SKM-1 treated with dmso at 0.1 percent for 144 hours (cell line): ENCODE measurements around the gene FAM53C.
"Not testable (repeated sequence)": the region's sequence is repeated elsewhere in the genome, so short reads cannot be mapped to it uniquely, and the experiment has no call there.

Experiments used
- DNase-seq: peaks from one replicate; lab custom pipeline; 2025; ENCODE audit not compliant: unreplicated experiment; lab: John Stamatoyannopoulos, UW

Gene FAM53C

DNA sequence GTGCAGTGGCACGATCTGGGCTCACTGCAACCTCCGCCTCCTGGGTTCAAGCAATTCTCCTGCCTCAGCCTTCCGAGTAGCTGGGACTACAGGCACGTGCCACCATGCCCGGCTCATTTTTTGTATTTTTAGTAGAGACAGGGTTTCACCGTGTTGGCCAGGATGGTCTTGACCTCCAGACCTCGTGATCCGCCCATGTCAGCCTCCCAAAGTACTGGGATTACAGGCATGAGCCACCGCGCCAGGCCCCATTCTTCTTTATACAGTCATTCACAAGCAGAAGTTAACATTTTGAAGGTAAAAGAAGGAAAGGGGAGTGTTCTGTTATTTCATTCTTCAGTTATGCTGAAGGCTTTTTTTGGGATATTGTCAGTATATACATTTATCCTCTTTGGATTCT, 51.8 kb downstream of the FAM53C start:
- not testable (repeated sequence) for DNase-seq

DNA sequence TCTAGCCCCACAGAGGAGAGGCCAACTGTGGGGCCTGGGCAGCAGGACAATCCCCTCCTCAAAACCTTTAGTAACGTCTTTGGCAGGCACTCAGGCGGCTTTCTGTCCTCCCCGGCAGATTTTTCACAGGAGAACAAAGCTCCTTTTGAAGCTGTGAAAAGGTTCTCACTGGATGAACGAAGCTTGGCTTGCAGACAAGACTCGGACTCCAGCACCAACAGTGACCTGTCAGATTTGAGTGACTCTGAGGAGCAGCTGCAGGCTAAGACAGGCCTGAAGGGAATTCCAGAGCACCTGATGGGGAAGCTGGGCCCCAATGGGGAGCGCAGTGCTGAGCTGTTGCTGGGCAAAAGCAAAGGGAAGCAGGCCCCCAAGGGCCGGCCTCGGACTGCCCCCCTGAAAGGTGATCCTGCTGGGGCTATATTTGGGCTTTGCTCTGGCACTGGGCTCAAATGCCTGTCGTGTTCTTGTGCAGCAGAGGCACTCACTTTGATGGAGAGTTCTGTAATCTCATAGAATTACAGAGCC, 53.9 kb downstream of the FAM53C start:
- no peak for DNase-seq
